ENCODE data around the gene LRP2. TPM values are rescaled to one million over a fixed set of nuclear protein-coding genes. Genes with fewer than 3 reads are reported as not detected.

The LRP2 gene
- total RNA-seq, 1 experiment from 2014 or later, result 0.59 TPM

GRCh38 chr2:169354244-169354643 lies 8.1 kb downstream of the LRP2 start (continued):
- no peak for TF ChIP-seq ZNF532 (CRISPR knock-in tag; IDR thresholded peaks at IDR 0.05; ENCODE audit: borderline replicate concordance)
- no peak for TF ChIP-seq TP53 (CRISPR knock-in tag; IDR thresholded peaks at IDR 0.05)
- no peak for TF ChIP-seq ZBTB43 (CRISPR knock-in tag; IDR thresholded peaks at IDR 0.05)
- no peak for TF ChIP-seq CREM (CRISPR knock-in tag; IDR thresholded peaks at IDR 0.05)
- no peak for TF ChIP-seq HMGA2 (CRISPR knock-in tag; IDR thresholded peaks at IDR 0.05)
- TF ChIP-seq IRF1 (CRISPR knock-in tag; IDR thresholded peaks at IDR 0.05), result no peak
- no peak for TF ChIP-seq FOXJ3 (CRISPR knock-in tag; IDR thresholded peaks at IDR 0.05; ENCODE audit: borderline replicate concordance)
- TF ChIP-seq TEAD1 (CRISPR knock-in tag; IDR thresholded peaks at IDR 0.05), result no peak
- no peak for TF ChIP-seq NFE2L1 (CRISPR knock-in tag; IDR thresholded peaks at IDR 0.05)
- TF ChIP-seq ZNF232 (CRISPR knock-in tag; IDR thresholded peaks at IDR 0.05), result no peak
- no peak for TF ChIP-seq ZNF281 (CRISPR knock-in tag; IDR thresholded peaks at IDR 0.05)
- TF ChIP-seq NR3C1 (CRISPR knock-in tag; conservative IDR thresholded peaks at IDR 0.05; ENCODE audit: low read depth), result no peak
- TF ChIP-seq ZNF671 (CRISPR knock-in tag; IDR thresholded peaks at IDR 0.05), result no peak
- TF ChIP-seq SOX15 (CRISPR knock-in tag; IDR thresholded peaks at IDR 0.05), result no peak

GRCh38 chr2:169351725-169352124 lies 10.6 kb downstream of the LRP2 start:
- DNase-seq (ENCODE audit: low spot score) (no peak), ATAC-seq (no peak)
- Mint-ChIP-seq H3K9me3 (no peaks in the 10 kb centered on the region), H3K36me3 (no peaks in the 10 kb centered on the region), H3K27ac (no peak overlapping the region), H3K4me3 (no peak overlapping the region), H3K27me3 (ENCODE audit: low read depth) (peaks cover 7% of the 10 kb centered on the region), H3K4me1 (no peaks in the 10 kb centered on the region)
- ChIA-PET POLR2A (no interaction called here), CTCF (no interaction called here)
- TF ChIP-seq OVOL2 (CRISPR knock-in tag; IDR thresholded peaks at IDR 0.05; ENCODE audit: borderline replicate concordance), result no peak
- no peak for TF ChIP-seq ATF6 (CRISPR knock-in tag; IDR thresholded peaks at IDR 0.05)
- TF ChIP-seq JAZF1 (CRISPR knock-in tag; IDR thresholded peaks at IDR 0.05), result no peak
- TF ChIP-seq HMGA2 (CRISPR knock-in tag; IDR thresholded peaks at IDR 0.05), result no peak
- no peak for TF ChIP-seq ZNF232 (CRISPR knock-in tag; IDR thresholded peaks at IDR 0.05)
- no peak for TF ChIP-seq CBFB (CRISPR knock-in tag; IDR thresholded peaks at IDR 0.05; ENCODE audit: low read depth)
- TF ChIP-seq CREM (CRISPR knock-in tag; IDR thresholded peaks at IDR 0.05), result no peak
- TF ChIP-seq ZNF317 (CRISPR knock-in tag; IDR thresholded peaks at IDR 0.05; ENCODE audit: borderline replicate concordance, low read depth), result no peak
- no peak for TF ChIP-seq JUN (CRISPR knock-in tag; IDR thresholded peaks at IDR 0.05)
- no peak for TF ChIP-seq ZNF281 (CRISPR knock-in tag; IDR thresholded peaks at IDR 0.05)
- TF ChIP-seq EMX1 (CRISPR knock-in tag; IDR thresholded peaks at IDR 0.05), result no peak
- TF ChIP-seq TEAD1 (CRISPR knock-in tag; IDR thresholded peaks at IDR 0.05), result no peak
- TF ChIP-seq IRF2 (CRISPR knock-in tag; IDR thresholded peaks at IDR 0.05; ENCODE audit: borderline replicate concordance, low read depth), result no peak
- TF ChIP-seq SMAD4 (CRISPR knock-in tag; IDR thresholded peaks at IDR 0.05), result no peak
- no peak for TF ChIP-seq ZNF423 (CRISPR knock-in tag; IDR thresholded peaks at IDR 0.05)
- TF ChIP-seq ETV6 (CRISPR knock-in tag; IDR thresholded peaks at IDR 0.05), result no peak

Measured in WTC11 (cell line).